HG02759 (cell line): ENCODE measurements around the gene DXO.
"Not testable (repeated sequence)": the region's sequence is repeated elsewhere in the genome, so short reads cannot be mapped to it uniquely, and the experiment has no call there.

Experiments used
- ATAC-seq: cut with Tn5 transposase; IDR thresholded peaks from one replicate; pipeline ENCODE4 v1.9.1; 2021; ENCODE audit warnings: mild to moderate bottlenecking, moderate library complexity; ENCODE audit not compliant: unreplicated experiment

Gene DXO

DNA sequence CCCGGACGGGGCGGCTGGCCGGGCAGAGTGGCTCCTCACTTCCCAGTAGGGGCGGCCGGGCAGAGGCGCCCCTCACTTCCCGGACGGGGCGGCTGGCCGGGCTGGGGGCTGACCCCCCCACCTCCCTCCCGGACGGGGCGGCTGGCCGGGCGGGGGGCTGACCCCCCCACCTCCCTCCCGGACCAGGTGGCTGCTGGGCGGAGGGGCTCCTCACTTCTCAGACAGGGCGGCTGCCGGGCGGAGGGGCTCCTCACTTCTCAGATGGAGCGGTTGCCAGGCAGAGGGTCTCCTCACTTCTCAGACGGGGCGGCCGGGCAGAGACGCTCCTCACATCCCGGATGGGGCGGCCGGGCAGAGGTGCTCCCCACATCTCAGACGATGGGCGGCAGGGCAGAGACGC is 39.8 kb downstream of the DXO start:
- ATAC-seq, result not testable (repeated sequence)

- no peak for ATAC-seq
Measured at GRCh38 chr6:31930962-31931361, 41.0 kb downstream of the DXO start.

DNA sequence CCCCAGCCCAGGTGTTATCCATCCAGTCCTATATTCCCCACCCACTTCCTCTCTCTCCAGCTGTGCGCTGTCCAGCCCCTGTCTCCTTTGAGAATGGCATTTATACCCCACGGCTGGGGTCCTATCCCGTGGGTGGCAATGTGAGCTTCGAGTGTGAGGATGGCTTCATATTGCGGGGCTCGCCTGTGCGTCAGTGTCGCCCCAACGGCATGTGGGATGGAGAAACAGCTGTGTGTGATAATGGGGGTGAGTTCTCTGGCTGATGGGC is 43.3 kb downstream of the DXO start:
- ATAC-seq, result no peak

GRCh38 chr6:31927863-31928671 is 43.9 kb downstream of the DXO start:
- ATAC-seq, result no peak

- no peak for ATAC-seq
Measured at GRCh38 chr6:31927242-31927862, 44.6 kb downstream of the DXO start, which contains the start of gene C2. Gene C2, plus strand, starts transcription at chr6:31927717. Its CDS starts 36 bp downstream, at chr6:31927753.

DNA sequence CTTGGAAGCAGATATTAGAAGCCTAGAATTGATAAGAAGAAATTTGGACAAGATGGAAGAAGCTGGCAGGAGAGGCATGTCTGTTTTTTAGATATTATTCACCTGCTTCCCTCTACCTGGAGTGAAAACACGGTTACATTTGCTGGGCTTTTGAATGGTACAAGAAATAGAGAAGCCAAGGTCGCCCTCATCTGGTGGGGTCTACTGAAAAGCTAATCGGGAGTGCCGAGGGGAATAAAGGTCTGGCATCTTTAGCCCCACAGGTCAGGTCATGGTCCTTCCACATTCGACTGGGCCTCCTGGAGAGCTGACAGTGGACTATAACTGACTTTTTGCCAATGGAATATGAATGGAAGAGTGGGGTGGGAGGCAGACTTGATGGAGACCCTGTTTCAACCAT is 49.0 kb downstream of the DXO start:
- no peak for ATAC-seq

- ATAC-seq, result no peak
Measured at GRCh38 chr6:31920811-31921210, 51.1 kb downstream of the DXO start.
